Urinary bladder (tissue), 4 donors: ENCODE measurements around the gene ENTR1. TPM values are rescaled to one million over a fixed set of nuclear protein-coding genes. Genes with fewer than 3 reads are reported as not detected.
"Not testable (repeated sequence)": the region's sequence is repeated elsewhere in the genome, so short reads cannot be mapped to it uniquely, and the experiment has no call there.

ENCODE experiments used
- DNase-seq: peaks from one replicate; pipeline ENCODE4 v3.0.0-alpha.2; 2015; ENCODE audit errors: extremely low spot score
- H3K27ac ChIP-seq: one replicate; pipeline ENCODE4 v1.5.1; 2013; ENCODE audit warnings: low read depth, mild to moderate bottlenecking, moderate library complexity
- H3K36me3 ChIP-seq: one replicate; pipeline ENCODE4 v1.6.1; 2013; ENCODE audit warnings: mild to moderate bottlenecking, moderate library complexity; ENCODE audit not compliant: insufficient read depth
- H3K4me1 ChIP-seq: one replicate; pipeline ENCODE4 v1.6.1; 2013; ENCODE audit warnings: mild to moderate bottlenecking, moderate library complexity; ENCODE audit not compliant: insufficient read depth
- H3K4me3 ChIP-seq: one replicate; pipeline ENCODE4 v1.5.1; 2013; ENCODE audit warnings: low read depth, low read length
- WGBS: extraction: QIAGEN DNeasy Blood & Tissue Kit; methylation state at CpG from one replicate; pipeline ENCODE4 v1.1.7; 2013; 5-methylcytosine and 5-hydroxymethylcytosine counted together
- polyA plus RNA-seq: library from polyadenylated mRNA; stranded (reverse); fragments of 200-250 nt; gene quantifications from one replicate; pipeline ENCODE4 v1.2.3, GENCODE V29; 2013
- total RNA-seq: library from RNA; depleted of rRNA; stranded (reverse); fragments of >200 nt; gene quantifications from one replicate; pipeline ENCODE4 v1.2.3, GENCODE V29; 2014
- donor health status: healthy with polysubstance abuse.
- donor health status: healthy.

The ENTR1 gene
- total and polyA plus RNA-seq, 2 donors: 20.4 to 37.5 TPM

GRCh38 chr9:136433043-136433715 is 22.8 kb upstream of the ENTR1 start:
- no peak for DNase-seq
- no peak overlapping the region for H3K4me3 ChIP-seq
- H3K4me1 ChIP-seq: no peaks in the 10 kb centered on the region
- no peak overlapping the region for H3K27ac ChIP-seq
- 94% methylated on average over 36 of the region's 36 CpGs for WGBS
- peaks cover 3% of the 10 kb centered on the region for H3K36me3 ChIP-seq

GRCh38 chr9:136432591-136432990 is 22.2 kb upstream of the ENTR1 start:
- Histone ChIP-seq H3K36me3 (peaks cover 3% of the 10 kb centered on the region), H3K4me3 (no peak overlapping the region), H3K27ac (no peak overlapping the region), H3K4me1 (no peaks in the 10 kb centered on the region)
- 94% methylated on average over 26 of the region's 26 CpGs for WGBS
- no peak for DNase-seq

- Histone ChIP-seq H3K27ac (no peak overlapping the region), H3K4me3 (no peak overlapping the region), H3K4me1 (no peaks in the 10 kb centered on the region), H3K36me3 (peaks cover 3% of the 10 kb centered on the region)
- no peak for DNase-seq
- 95% methylated on average over 36 of the region's 36 CpGs for WGBS
Observed at GRCh38 chr9:136431782-136432350, 21.5 kb upstream of the ENTR1 start.

GRCh38 chr9:136430588-136431234 is 20.3 kb upstream of the ENTR1 start:
- WGBS: 94% methylated on average over 29 of the region's 29 CpGs
- no peak overlapping the region for H3K4me3 ChIP-seq

GRCh38 chr9:136429683-136430491 is 19.5 kb upstream of the ENTR1 start:
- Histone ChIP-seq H3K4me3 (no peak overlapping the region), H3K4me1 (no peaks in the 10 kb centered on the region), H3K27ac (no peak overlapping the region), H3K36me3 (peaks cover 3% of the 10 kb centered on the region)
- 80% methylated on average over 32 of the region's 32 CpGs for WGBS
- DNase-seq: no peak

More at GRCh38 chr9:136430588-136431234, 20.3 kb upstream of the ENTR1 start:
- no peaks in the 10 kb centered on the region for H3K4me1 ChIP-seq
- H3K27ac ChIP-seq: no peak overlapping the region
- no peak for DNase-seq
- peaks cover 3% of the 10 kb centered on the region for H3K36me3 ChIP-seq

- 89% methylated on average over 21 of the region's 21 CpGs for WGBS
- DNase-seq: no peak
- Histone ChIP-seq H3K27ac (no peak overlapping the region), H3K4me1 (no peaks in the 10 kb centered on the region), H3K4me3 (no peak overlapping the region), H3K36me3 (peaks cover 3% of the 10 kb centered on the region)
Observed at GRCh38 chr9:136429075-136429628, 18.7 kb upstream of the ENTR1 start.

GRCh38 chr9:136426787-136427186 is 16.4 kb upstream of the ENTR1 start:
- WGBS: 87% methylated on average over 12 of the region's 12 CpGs
- Histone ChIP-seq H3K36me3 (peaks cover 14% of the 10 kb centered on the region), H3K27ac (no peak overlapping the region), H3K4me1 (no peaks in the 10 kb centered on the region), H3K4me3 (no peak overlapping the region)
- no peak for DNase-seq

GRCh38 chr9:136425367-136425766 is 15.0 kb upstream of the ENTR1 start:
- H3K4me1 ChIP-seq, H3K4me3 ChIP-seq, H3K27ac ChIP-seq, DNase-seq: not testable (repeated sequence)
- peaks cover 14% of the 10 kb centered on the region for H3K36me3 ChIP-seq
- 79% methylated on average over 7 of the region's 7 CpGs for WGBS

- peaks cover 11% of the 10 kb centered on the region for H3K36me3 ChIP-seq
- 89% methylated on average over 27 of the region's 27 CpGs for WGBS
- DNase-seq: no peak
- H3K4me3 ChIP-seq: no peak overlapping the region
- no peak overlapping the region for H3K27ac ChIP-seq
- no peaks in the 10 kb centered on the region for H3K4me1 ChIP-seq
Observed at GRCh38 chr9:136424750-136425362, 14.4 kb upstream of the ENTR1 start.

- Histone ChIP-seq H3K36me3 (peaks cover 11% of the 10 kb centered on the region), H3K27ac (no peak overlapping the region), H3K4me3 (no peak overlapping the region), H3K4me1 (no peaks in the 10 kb centered on the region)
- WGBS: 95% methylated on average over 43 of the region's 43 CpGs
- DNase-seq: no peak
Observed at GRCh38 chr9:136423432-136424146, 13.2 kb upstream of the ENTR1 start.

- H3K36me3 ChIP-seq: peaks cover 16% of the 10 kb centered on the region
Observed at GRCh38 chr9:136422876-136423275, 12.5 kb upstream of the ENTR1 start.

GRCh38 chr9:136421791-136422190 is 11.4 kb upstream of the ENTR1 start:
- WGBS: 95% methylated on average over 21 of the region's 21 CpGs
- no peaks in the 10 kb centered on the region for H3K4me1 ChIP-seq
- H3K36me3 ChIP-seq: peaks cover 16% of the 10 kb centered on the region
- no peak overlapping the region for H3K4me3 ChIP-seq
- DNase-seq: no peak
- no peak overlapping the region for H3K27ac ChIP-seq

More at GRCh38 chr9:136422876-136423275, 12.5 kb upstream of the ENTR1 start:
- 95% methylated on average over 26 of the region's 26 CpGs for WGBS
- Histone ChIP-seq H3K4me3 (no peak overlapping the region), H3K4me1 (no peaks in the 10 kb centered on the region), H3K27ac (no peak overlapping the region)
- DNase-seq: no peak
